HG03469 (cell line): ENCODE measurements around the gene NPTX1.
"Not testable (repeated sequence)": the region's sequence is repeated elsewhere in the genome, so short reads cannot be mapped to it uniquely, and the experiment has no call there.

Source experiments
- ATAC-seq: cut with Tn5 transposase; IDR thresholded peaks from one replicate; pipeline ENCODE4 v1.9.1; 2021; ENCODE audit warnings: mild to moderate bottlenecking, moderate library complexity, moderate number of reproducible peaks; ENCODE audit not compliant: unreplicated experiment

Gene NPTX1

GRCh38 chr17:80475910-80476876 lies at the start of gene NPTX1:
Gene NPTX1 (minus strand): TSS chr17:80476607. CDS start chr17:80476446, 161 bp downstream.
- ATAC-seq = no peak

DNA sequence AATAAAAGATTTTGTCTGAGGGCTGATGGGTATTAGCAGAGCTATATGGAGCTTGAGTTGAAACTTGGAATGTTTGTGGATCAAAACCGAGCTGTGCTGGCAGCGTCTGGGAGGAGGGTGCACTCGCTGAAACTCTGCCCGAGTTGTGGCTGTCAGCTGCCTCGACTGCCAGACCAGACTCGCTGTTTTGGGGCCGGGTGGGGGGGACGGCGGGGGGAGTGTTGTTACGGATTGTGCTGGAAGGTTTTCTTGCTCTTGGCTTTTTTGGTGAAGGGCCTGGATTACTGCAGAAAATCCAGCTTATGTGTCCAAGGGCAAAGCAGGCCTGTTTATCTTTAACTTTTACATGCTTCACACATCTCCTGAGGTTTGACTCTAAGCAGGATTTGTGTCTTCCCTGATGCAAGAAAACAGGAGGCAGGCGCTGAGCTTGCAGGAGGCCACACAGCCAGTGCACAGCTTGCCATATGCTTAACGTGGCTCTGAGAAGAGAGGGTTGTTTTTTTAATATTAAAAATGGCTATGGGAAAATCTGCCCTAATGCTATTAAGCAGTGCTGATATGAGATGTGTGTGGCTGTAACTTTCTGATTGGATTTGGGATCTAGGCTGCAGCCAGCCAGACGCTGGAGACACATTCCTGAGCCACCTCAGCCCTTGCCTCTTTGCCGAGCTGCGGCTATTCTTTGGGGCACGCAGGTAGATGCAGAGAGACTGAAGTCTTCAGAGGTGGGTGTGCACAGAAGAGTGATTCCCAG lies 47.7 kb upstream of the NPTX1 start:
- ATAC-seq = no peak

- ATAC-seq = no peak
Measured at GRCh38 chr17:80523054-80523744, 46.8 kb upstream of the NPTX1 start.

GRCh38 chr17:80520810-80521455 lies 44.5 kb upstream of the NPTX1 start:
- ATAC-seq = no peak

GRCh38 chr17:80519091-80519781 lies 42.8 kb upstream of the NPTX1 start:
- no peak for ATAC-seq

- no peak for ATAC-seq
Measured at GRCh38 chr17:80518392-80518791, 42.0 kb upstream of the NPTX1 start.

DNA sequence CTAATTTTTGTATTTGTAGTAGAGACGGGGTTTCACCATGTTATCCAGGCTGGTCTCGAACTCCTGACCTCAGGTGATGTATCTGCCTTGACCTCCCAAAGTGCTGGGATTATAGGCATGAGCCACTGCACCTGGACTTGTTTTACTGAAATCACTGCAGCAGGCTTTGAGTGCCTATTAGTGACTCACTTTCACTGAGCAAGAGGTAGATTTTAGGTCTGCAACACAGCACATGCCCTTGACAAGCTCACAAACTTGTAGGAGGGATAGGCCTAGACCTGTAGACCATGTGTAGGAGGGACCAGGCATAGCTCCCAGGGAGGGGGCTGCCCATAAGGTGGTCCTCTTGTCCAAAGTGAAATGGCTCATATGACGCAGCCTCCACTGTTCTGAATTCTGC lies 41.2 kb upstream of the NPTX1 start:
- ATAC-seq = no peak

DNA sequence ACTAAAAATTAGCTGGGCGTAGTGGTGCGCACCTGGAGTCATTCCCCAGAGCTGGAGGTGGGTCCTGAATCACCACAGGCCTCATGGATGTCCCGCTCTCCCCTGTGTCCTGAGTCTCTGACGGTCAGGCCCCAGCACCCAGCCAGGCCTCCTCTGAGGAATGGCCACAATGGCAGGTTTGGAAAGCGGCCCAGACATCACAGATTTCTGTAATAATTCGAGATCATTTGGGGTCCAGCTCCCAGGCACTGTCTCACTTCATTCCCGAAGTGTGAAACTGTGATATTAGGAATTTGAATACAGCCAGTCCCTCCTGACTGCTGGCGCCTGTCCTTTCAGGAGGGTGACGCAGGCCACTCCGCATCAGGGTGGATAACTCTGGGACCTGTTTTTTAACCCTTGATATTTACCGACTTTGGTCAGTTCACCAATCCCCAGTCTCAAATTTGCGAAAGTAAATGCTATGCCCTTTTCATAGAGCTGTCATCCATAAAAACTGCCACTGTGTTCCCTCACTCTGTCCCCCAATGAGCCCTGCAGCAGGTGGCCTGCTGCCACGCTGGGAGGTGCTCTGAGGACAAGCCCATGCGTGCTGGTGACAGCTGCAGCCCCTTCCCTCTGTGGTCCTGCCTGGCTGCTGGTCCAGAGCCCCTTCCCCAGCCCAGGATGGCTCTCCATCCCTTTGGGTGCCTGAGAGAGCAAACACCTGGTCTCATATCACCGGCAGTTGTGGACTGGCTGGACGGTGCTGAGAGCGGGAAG lies 39.9 kb upstream of the NPTX1 start:
- ATAC-seq = no peak

GRCh38 chr17:80513892-80514291 lies 37.5 kb upstream of the NPTX1 start:
- no peak for ATAC-seq

DNA sequence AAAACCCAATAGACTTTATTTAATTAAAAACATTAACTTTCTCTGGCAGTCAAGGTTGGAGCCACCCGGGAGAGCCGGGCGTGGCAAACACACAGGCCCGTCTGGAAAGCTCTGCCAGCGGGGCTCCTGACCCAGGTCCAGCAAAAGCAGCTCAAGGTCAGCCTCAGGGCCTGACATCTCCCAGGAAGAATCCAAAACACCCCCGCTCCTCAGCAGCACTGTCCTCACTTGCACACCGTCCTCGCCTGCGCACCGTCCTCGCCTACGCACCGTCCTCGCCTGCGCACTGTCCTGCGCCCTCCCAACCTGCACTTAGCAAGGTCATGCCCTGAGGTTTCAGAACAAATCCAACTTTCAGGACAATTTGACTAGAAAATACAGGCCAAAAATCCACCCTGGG lies 36.8 kb upstream of the NPTX1 start:
- no peak for ATAC-seq

DNA sequence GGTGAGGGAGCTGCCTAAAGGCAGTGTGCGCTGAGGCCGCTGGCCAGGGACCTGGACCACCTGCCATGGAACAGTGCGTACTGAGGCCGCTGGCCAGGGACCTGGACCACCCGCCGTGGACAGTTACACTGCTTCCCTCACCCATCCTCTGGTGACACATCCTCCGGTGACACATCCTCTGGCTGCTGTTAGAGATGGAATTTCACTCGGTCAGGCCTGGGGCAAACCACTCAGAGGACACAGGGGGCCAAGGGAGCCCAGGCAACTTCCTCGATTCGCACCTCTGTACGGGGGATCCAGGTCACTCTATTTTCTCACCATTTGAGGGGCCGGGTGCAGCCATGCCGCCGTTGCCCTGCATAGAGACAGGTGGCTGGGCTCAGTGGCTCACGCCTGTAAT lies 35.8 kb upstream of the NPTX1 start:
- ATAC-seq = no peak

DNA sequence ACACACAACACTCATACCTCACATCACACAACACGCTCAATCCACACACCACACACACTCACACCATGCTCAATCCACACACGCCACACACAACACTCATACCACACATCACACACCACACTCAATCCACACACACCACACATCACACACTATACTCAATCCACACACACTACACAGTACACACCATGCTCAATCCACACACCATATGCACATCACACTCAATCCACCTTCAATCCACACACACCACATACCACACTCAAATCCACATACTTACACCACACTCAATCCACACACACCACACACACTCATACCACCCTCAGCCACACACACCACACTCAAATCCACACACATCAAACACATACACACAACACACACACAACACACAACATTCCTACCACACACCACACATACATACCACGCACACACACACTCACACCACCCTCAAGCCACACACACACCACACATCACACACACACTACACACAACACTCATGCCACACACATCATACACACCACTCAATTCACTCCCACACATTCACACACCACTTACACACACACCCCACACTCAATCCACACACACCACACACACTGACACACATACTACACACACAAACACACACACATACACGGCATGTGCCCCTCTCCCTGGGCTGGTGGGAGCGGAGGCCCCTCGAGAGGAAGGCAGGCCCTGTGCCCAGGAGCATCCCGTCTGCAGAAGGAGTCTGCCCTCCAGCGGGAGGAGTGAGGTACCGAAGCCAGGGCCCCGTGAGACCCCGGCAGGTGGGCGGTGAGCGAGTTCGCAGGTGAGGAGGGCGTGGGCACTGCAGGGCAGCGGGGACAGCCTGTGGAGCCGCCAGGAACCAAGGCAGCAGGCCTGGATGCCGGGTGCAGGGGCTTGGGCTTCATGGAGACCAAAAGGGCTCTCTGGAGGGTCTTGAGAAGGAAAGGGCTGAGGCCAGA lies 35.1 kb upstream of the NPTX1 start:
- no peak for ATAC-seq

- ATAC-seq = no peak
Measured at GRCh38 chr17:80510772-80511171, 34.4 kb upstream of the NPTX1 start.

- ATAC-seq = no peak
Measured at GRCh38 chr17:80510132-80510531, 33.7 kb upstream of the NPTX1 start.

GRCh38 chr17:80509311-80509710 lies 32.9 kb upstream of the NPTX1 start:
- ATAC-seq = no peak

DNA sequence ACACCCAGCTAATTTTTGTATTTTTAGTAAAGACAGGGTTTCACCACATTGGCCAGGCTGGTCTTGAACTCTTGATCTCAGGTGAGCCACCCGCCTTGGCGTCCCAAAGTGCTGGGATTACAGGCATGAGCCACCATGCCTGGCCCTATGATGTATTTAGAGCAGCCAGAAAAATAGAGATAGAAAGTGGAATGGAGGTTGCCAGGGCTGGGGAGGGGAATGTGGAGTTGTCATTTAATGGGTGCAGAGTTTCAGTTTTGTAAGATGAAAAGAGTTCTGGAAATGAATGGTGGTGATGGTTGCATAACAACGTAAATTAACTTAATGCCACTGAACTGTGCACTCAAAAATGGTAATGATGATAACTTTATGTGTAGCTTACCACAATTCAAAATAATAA lies 31.6 kb upstream of the NPTX1 start:
- no peak for ATAC-seq

- ATAC-seq = not testable (repeated sequence)
Measured at GRCh38 chr17:80507177-80507576, 30.8 kb upstream of the NPTX1 start.

DNA sequence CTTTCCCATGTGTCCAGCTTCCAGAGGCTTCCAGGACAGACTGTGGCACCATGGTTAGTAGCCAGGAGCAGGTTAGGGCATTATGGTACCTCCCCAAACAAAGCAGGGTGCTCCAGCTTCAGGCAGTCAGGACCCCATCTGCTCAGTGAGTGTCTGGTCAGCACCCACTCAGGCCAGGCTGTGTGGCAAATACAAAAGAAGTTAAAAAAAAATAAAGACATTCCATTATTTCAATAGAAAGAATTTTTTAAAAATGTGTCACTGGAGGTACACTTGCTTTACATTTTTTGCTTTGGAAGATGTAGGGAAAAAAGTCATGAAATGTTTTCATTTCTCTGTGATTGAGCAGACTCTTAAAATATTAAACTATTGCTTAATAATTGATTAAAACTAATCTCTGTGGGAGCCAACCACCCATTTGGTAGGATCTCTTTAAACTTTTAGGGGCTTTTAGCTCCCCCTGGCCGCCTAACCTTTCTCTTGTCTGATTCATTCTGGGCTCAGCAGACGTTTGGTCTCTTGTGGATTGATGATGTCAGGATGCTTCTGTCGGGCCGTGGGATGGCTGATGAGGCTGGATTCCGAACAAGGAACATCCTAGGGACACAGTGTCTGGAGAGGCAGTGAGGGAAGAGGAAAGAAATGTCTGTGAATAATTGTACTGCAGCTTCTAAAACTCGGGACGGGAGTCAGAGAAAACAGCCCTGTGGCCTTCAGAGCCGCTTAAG lies 28.4 kb upstream of the NPTX1 start:
- ATAC-seq = no peak
